Gastrocnemius medialis (tissue), 4 donors: Measurements from ENCODE around the gene PHF21B.

Source experiments
- POLR2A ChIP-seq, 2 donors: fragments of 450-650 bp; IDR thresholded peaks; one replicate each; pipeline ENCODE4 v1.6.1; 2017; ENCODE audit warnings: antibody characterized with exemption in 2 of 2, mild to moderate bottlenecking in 2 of 2, moderate library complexity in 2 of 2
- TF ChIP-seq, protein P1 (sequence below), 5 experiments: fragments of 450-650 bp in 3 of 5; fragments of 200-600 bp in 2 of 5; sonication (generic) in 2 of 5; IDR thresholded peaks in 4 of 5; conservative IDR thresholded peaks in 1 of 5; 1 replicate in 4 of 5; 2 replicates in 1 of 5; pipeline ENCODE4 v1.5.1; 2016 to 2019; ENCODE audit warnings: antibody characterized with exemption in 5 of 5, mild to moderate bottlenecking in 3 of 5, moderate library complexity in 3 of 5

DNA sequence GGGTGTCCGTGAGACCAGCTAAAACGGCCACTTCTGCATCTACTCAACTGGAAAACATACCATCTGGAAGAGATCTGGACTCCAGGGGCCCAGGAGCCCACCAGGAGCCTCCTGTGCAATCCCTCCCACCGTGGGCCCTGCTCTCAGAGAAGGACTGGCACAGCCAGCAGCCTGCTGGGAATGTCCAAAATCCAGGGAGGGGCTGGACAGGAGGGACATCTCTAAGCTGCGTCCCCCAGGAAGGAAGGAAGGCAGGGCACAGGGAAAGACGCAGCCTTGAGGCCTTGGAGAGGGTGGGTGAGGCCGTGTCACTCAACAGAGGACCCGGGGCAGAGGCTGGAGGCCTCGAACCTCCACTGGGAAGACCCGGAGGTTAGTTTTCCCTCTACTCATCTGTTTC is 78.0 kb downstream of the PHF21B start:
- TF ChIP-seq, protein P1, sequence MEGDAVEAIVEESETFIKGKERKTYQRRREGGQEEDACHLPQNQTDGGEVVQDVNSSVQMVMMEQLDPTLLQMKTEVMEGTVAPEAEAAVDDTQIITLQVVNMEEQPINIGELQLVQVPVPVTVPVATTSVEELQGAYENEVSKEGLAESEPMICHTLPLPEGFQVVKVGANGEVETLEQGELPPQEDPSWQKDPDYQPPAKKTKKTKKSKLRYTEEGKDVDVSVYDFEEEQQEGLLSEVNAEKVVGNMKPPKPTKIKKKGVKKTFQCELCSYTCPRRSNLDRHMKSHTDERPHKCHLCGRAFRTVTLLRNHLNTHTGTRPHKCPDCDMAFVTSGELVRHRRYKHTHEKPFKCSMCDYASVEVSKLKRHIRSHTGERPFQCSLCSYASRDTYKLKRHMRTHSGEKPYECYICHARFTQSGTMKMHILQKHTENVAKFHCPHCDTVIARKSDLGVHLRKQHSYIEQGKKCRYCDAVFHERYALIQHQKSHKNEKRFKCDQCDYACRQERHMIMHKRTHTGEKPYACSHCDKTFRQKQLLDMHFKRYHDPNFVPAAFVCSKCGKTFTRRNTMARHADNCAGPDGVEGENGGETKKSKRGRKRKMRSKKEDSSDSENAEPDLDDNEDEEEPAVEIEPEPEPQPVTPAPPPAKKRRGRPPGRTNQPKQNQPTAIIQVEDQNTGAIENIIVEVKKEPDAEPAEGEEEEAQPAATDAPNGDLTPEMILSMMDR (IDR thresholded peaks at IDR 0.05 in 4 of 5, conservative IDR thresholded peaks at IDR 0.05 in 1 of 5): no peak
- TF ChIP-seq POLR2A (IDR thresholded peaks at IDR 0.05): no peak
